ENCODE measurements around the gene ZSCAN22. TPM values are rescaled to one million over a fixed set of nuclear protein-coding genes. Genes with fewer than 3 reads are reported as not detected.

The ZSCAN22 gene
- total RNA-seq, 1 experiment from 2014 or later = not detected

DNA sequence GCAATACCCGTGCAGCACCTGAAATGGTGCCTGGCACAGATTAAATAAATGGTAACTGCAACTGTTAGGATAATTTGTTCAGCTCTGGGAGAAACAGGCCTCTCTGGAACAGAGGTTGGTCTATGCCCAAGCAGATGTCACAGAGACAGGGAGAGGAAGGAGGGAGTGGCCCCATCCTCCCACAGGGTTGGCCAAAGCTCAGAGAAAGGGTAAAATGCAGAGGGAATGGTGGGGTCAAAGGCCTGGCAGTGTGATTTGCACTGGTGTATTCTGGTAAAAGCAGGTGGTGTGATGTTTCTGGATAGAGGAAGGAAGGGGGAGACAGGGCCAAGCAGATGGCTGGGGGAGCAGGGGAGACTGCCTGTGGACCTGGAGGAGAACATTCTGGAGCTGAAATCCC, 9.4 kb downstream of the ZSCAN22 start:
- Histone ChIP-seq H3K36me3 (ENCODE audit: low read depth) (no peaks in the 10 kb centered on the region), H3K9me3 (ENCODE audit: insufficient read depth, low read depth) (no peaks in the 10 kb centered on the region), H3K4me3 (no peak overlapping the region), H3F3A (ENCODE audit: insufficient read depth, low read depth) (no peaks in the 10 kb centered on the region), H4K20me1 (ENCODE audit: insufficient read depth) (no peaks in the 10 kb centered on the region), H3K27ac (no peak overlapping the region), H2AFZ (no peak overlapping the region), H3K4me1 (replicated peaks; ENCODE audit: insufficient read depth) (no peaks in the 10 kb centered on the region), H3K9me2 (ENCODE audit: insufficient read depth) (no peaks in the 10 kb centered on the region), H3K4me2 (no peak overlapping the region), H3K27me3 (ENCODE audit: insufficient read depth, low read depth) (no peaks in the 10 kb centered on the region), H3K79me2 (ENCODE audit: low read depth) (no peaks in the 10 kb centered on the region)
- intact Hi-C loops (cut with micrococcal nuclease; ENCODE audit: unreplicated experiment) = no loop called here
- BruUV-seq (replicated peaks) = no TSS peak
- ChIA-PET POLR2A (ENCODE audit: unreplicated experiment) (no interaction called here), CTCF (no interaction called here)
- TF ChIP-seq EZH2 (IDR thresholded peaks at IDR 0.05; ENCODE audit: low read depth) = no peak
- no peak for DNase-seq

DNA sequence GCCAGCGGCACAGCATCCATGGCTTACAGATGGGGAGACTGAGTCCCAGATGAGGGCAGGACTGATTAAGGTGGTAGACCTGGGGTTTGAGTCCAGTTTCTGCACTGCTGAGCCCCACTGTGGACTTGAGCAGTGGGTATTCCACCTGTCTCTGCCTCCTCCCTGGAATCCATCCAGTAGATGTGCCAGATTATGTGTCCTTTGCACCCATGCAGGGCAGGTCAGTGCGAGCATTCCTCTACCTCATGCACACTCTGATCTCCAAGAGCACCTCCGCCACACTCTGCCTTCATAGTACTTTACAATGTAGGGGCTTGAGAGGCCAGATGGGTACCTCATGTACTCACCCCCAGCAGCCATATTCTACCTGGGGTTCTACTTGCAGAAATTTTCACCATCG, 10.0 kb downstream of the ZSCAN22 start:
- Histone ChIP-seq H3K9me3 (ENCODE audit: insufficient read depth, low read depth) (no peaks in the 10 kb centered on the region), H3K4me1 (replicated peaks; ENCODE audit: insufficient read depth) (no peaks in the 10 kb centered on the region), H3K9me2 (ENCODE audit: insufficient read depth) (no peaks in the 10 kb centered on the region), H2AFZ (no peak overlapping the region), H3K27ac (no peak overlapping the region), H3K79me2 (ENCODE audit: low read depth) (no peaks in the 10 kb centered on the region), H3K4me3 (no peak overlapping the region), H3K4me2 (no peak overlapping the region), H3K36me3 (ENCODE audit: low read depth) (no peaks in the 10 kb centered on the region), H3F3A (ENCODE audit: insufficient read depth, low read depth) (no peaks in the 10 kb centered on the region), H3K27me3 (ENCODE audit: insufficient read depth, low read depth) (no peaks in the 10 kb centered on the region), H4K20me1 (ENCODE audit: insufficient read depth) (no peaks in the 10 kb centered on the region)
- no TSS peak for BruUV-seq (replicated peaks)
- CTCF ChIA-PET = no interaction called here
- intact Hi-C loops (cut with micrococcal nuclease; ENCODE audit: unreplicated experiment) = no loop called here
- no peak for DNase-seq
- POLR2A ChIA-PET (ENCODE audit: unreplicated experiment) = no interaction called here
- TF ChIP-seq EZH2 (IDR thresholded peaks at IDR 0.05; ENCODE audit: low read depth) = no peak
- TF ChIP-seq, protein P1, sequence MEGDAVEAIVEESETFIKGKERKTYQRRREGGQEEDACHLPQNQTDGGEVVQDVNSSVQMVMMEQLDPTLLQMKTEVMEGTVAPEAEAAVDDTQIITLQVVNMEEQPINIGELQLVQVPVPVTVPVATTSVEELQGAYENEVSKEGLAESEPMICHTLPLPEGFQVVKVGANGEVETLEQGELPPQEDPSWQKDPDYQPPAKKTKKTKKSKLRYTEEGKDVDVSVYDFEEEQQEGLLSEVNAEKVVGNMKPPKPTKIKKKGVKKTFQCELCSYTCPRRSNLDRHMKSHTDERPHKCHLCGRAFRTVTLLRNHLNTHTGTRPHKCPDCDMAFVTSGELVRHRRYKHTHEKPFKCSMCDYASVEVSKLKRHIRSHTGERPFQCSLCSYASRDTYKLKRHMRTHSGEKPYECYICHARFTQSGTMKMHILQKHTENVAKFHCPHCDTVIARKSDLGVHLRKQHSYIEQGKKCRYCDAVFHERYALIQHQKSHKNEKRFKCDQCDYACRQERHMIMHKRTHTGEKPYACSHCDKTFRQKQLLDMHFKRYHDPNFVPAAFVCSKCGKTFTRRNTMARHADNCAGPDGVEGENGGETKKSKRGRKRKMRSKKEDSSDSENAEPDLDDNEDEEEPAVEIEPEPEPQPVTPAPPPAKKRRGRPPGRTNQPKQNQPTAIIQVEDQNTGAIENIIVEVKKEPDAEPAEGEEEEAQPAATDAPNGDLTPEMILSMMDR (conservative IDR thresholded peaks at IDR 0.05) = no peak

DNA sequence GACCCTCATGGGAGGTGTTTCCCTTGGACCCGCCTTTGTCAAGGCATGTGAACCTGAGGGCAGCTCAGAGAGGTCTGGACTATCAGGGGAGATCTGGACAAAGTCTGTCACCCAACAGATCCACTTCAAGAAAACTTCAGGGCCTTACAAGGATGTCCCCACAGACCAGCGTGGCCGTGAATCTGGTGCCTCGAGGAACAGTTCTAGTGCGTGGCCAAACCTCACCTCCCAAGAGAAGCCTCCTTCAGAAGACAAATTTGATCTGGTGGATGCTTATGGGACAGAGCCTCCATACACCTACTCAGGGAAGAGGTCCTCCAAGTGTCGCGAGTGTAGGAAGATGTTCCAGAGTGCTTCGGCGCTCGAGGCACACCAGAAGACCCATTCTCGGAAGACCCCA, 11.5 kb downstream of the ZSCAN22 start:
- Histone ChIP-seq H3K9me2 (ENCODE audit: insufficient read depth) (no peaks in the 10 kb centered on the region), H3F3A (ENCODE audit: insufficient read depth, low read depth) (no peaks in the 10 kb centered on the region), H3K9me3 (ENCODE audit: insufficient read depth, low read depth) (no peaks in the 10 kb centered on the region), H3K4me2 (no peak overlapping the region), H3K4me1 (replicated peaks; ENCODE audit: insufficient read depth) (no peaks in the 10 kb centered on the region), H2AFZ (no peak overlapping the region), H4K20me1 (ENCODE audit: insufficient read depth) (no peaks in the 10 kb centered on the region), H3K79me2 (ENCODE audit: low read depth) (no peaks in the 10 kb centered on the region), H3K27me3 (ENCODE audit: insufficient read depth, low read depth) (no peaks in the 10 kb centered on the region), H3K4me3 (no peak overlapping the region), H3K27ac (no peak overlapping the region), H3K36me3 (ENCODE audit: low read depth) (no peaks in the 10 kb centered on the region)
- ChIA-PET POLR2A (ENCODE audit: unreplicated experiment) (no interaction called here), CTCF (no interaction called here)
- no TSS peak for BruUV-seq (replicated peaks)
- intact Hi-C loops (cut with micrococcal nuclease; ENCODE audit: unreplicated experiment) = no loop called here
- no peak for DNase-seq
- TF ChIP-seq EZH2 (IDR thresholded peaks at IDR 0.05; ENCODE audit: low read depth) = no peak
- TF ChIP-seq, protein P1 (conservative IDR thresholded peaks at IDR 0.05) = no peak

DNA sequence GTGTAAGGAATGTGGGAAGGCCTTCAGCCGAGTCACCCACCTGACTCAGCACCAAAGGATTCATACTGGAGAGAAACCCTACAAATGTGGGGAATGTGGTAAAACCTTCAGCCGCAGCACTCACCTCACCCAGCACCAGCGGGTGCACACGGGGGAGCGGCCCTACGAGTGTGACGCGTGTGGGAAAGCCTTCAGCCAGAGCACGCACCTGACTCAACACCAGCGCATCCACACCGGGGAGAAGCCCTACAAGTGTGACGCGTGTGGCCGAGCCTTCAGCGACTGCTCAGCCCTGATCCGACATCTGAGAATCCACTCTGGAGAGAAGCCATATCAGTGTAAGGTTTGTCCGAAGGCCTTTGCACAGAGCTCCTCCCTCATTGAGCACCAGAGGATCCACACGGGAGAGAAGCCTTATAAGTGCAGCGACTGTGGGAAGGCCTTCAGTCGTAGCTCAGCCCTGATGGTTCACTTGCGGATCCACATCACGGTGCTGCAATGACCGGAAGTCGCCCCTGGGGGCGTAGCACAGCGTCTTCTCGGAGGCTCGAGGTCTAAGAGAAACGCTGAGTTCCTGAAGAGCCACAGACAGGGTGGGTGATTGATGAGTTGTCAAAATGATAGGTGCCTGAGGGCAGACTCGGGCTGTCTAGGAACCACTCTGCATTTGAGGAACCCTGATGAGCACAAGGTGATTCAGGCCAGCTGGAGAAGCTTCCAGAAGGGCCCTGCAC, 12.2 kb downstream of the ZSCAN22 start:
- H3F3A ChIP-seq (ENCODE audit: insufficient read depth, low read depth) = no peaks in the 10 kb centered on the region
- TF ChIP-seq, protein P1 (conservative IDR thresholded peaks at IDR 0.05) = peak; percentile 27; the same call in 1 of the 2 replicates
- no peak for TF ChIP-seq EZH2 (IDR thresholded peaks at IDR 0.05; ENCODE audit: low read depth)
- H4K20me1 ChIP-seq (ENCODE audit: insufficient read depth) = no peaks in the 10 kb centered on the region
- H3K27me3 ChIP-seq (ENCODE audit: insufficient read depth, low read depth) = no peaks in the 10 kb centered on the region
- CTCF ChIA-PET = no interaction called here
- intact Hi-C loops (cut with micrococcal nuclease; ENCODE audit: unreplicated experiment) = no loop called here
- no peak overlapping the region for H3K4me3 ChIP-seq
- no peak overlapping the region for H2AFZ ChIP-seq
- H3K9me3 ChIP-seq (ENCODE audit: insufficient read depth, low read depth) = no peaks in the 10 kb centered on the region
- POLR2A ChIA-PET (ENCODE audit: unreplicated experiment) = no interaction called here
- peak in 1 of 2 experiments; percentile 40 for DNase-seq
- H3K4me2 ChIP-seq = no peak overlapping the region
- H3K27ac ChIP-seq = no peak overlapping the region
- H3K36me3 ChIP-seq (ENCODE audit: low read depth) = no peaks in the 10 kb centered on the region
- no peaks in the 10 kb centered on the region for H3K4me1 ChIP-seq (replicated peaks; ENCODE audit: insufficient read depth)
- BruUV-seq (replicated peaks) = no TSS peak
- no peaks in the 10 kb centered on the region for H3K9me2 ChIP-seq (ENCODE audit: insufficient read depth)
- no peaks in the 10 kb centered on the region for H3K79me2 ChIP-seq (ENCODE audit: low read depth)

Data from PC-9 (cell line).